HepG2 (cell line): Measurements from ENCODE around the gene SAMD4A. TPM values are rescaled to one million over a fixed set of nuclear protein-coding genes. Genes with fewer than 3 reads are reported as not detected.

Experiments
- ATAC-seq: fragments of 200-7000 bp; cut with Tn5 transposase; 3 replicates; pipeline ENCODE4 v1.9.1; 2020; ENCODE audit warnings: mild to moderate bottlenecking, moderate library complexity
- BruUV-seq: library from RNA; stranded (reverse); fragments of 400-500 nt; replicated peaks from 2 replicates; lab custom pipeline; 2021; lab: Mats Ljungman, UMichigan
- CTCF ChIA-PET: fragments of 300-600 bp; formaldehyde crosslinking; extraction: SDS; loops from one replicate; lab custom pipeline; 2021; ENCODE audit warnings: low total read pairs, inconsistent platforms, low intra/inter-chr PET ratio; lab: Yijun Ruan, JAX
- POLR2A ChIA-PET: fragments of 350-600 bp; sonication (Branson Sonifier 250); formaldehyde crosslinking; loops from one replicate; lab custom pipeline; 2020; ENCODE audit warnings: antibody characterized with exemption, inconsistent platforms; lab: Yijun Ruan, JAX
- DNase-seq: peaks from one replicate; pipeline ENCODE4 v3.0.0-alpha.2; 2015; ENCODE audit warnings: low spot score
- FAIRE-seq: peaks from 3 replicates; lab custom pipeline; 2011; peaks lifted over from hg19 to GRCh38; lab: Jason Lieb, UNC
- H2AFZ ChIP-seq: one replicate; pipeline ENCODE4 v1.6.1; 2011; ENCODE audit warnings: low read length, inconsistent platforms
- H3K27ac ChIP-seq: fragments of 300-600 bp; 3 replicates; pipeline ENCODE4 v1.8.0; 2011; ENCODE audit warnings: mixed run types, mild to moderate bottlenecking, mixed read lengths, low read length, inconsistent platforms; ENCODE audit not compliant: insufficient read depth; ENCODE audit errors: extremely low read length
- H3K27me3 ChIP-seq, 2 experiments: fragments of 200-600 bp in 1 of 2; 2 replicates in 1 of 2; 3 replicates in 1 of 2; pipeline versions ENCODE4 v1.6.0 to v1.8.0; 2011; ENCODE audit warnings: low read length in 2 of 2, mild to moderate bottlenecking in 2 of 2, moderate library complexity in 2 of 2, inconsistent platforms in 1 of 2; ENCODE audit not compliant: insufficient read depth in 2 of 2, control insufficient read depth in 1 of 2
- H3K36me3 ChIP-seq, 2 experiments: fragments of 200-600 bp in 1 of 2; replicated peaks in 1 of 2; 2 replicates in 1 of 2; 3 replicates in 1 of 2; pipeline versions ENCODE4 v1.5.1 to v1.8.0; 2011; ENCODE audit warnings: low read length in 2 of 2, inconsistent platforms in 1 of 2; ENCODE audit not compliant: insufficient read depth in 2 of 2, control insufficient read depth in 1 of 2
- H3K4me1 ChIP-seq: 2 replicates; pipeline ENCODE4 v1.5.1; 2012; ENCODE audit warnings: low read length, inconsistent platforms; ENCODE audit not compliant: insufficient read depth
- H3K4me2 ChIP-seq: 2 replicates; pipeline ENCODE4 v1.6.0; 2011; ENCODE audit warnings: low read depth, low read length, inconsistent platforms
- H3K4me3 ChIP-seq, 3 experiments: fragments of 200-600 bp in 1 of 3; sonication (generic), shearing (Covaris generic) in 1 of 3; replicated peaks in 1 of 3; 2 replicates each; pipeline ENCODE4 v1.5.1; 2011 to 2016; ENCODE audit warnings: low read length in 3 of 3, inconsistent platforms in 2 of 3, low read depth in 2 of 3, mild to moderate bottlenecking in 2 of 3, control low read depth in 1 of 3, mixed read lengths in 1 of 3; ENCODE audit not compliant: insufficient read depth in 1 of 3
- H3K79me2 ChIP-seq: one replicate; pipeline ENCODE4 v1.6.1; 2011; ENCODE audit warnings: low read length, inconsistent platforms; ENCODE audit not compliant: insufficient read depth
- H3K9ac ChIP-seq: 2 replicates; pipeline ENCODE4 v1.6.0; 2011; ENCODE audit warnings: mild to moderate bottlenecking, low read depth, low read length, inconsistent platforms; ENCODE audit not compliant: insufficient read depth
- H3K9me3 ChIP-seq: 2 replicates; pipeline ENCODE4 v1.5.1; 2012; ENCODE audit warnings: mild to moderate bottlenecking, low read length
- H4K20me1 ChIP-seq: 2 replicates; pipeline ENCODE4 v1.6.0; 2011; ENCODE audit warnings: inconsistent platforms, mild to moderate bottlenecking, low read length, moderate library complexity; ENCODE audit not compliant: insufficient read depth
- POLR2AphosphoS2 ChIP-seq: IDR thresholded peaks from 2 replicates; pipeline ENCODE4 v1.6.1; 2011; ENCODE audit warnings: low read depth, low read length, improper control_type of control experiment
- ZKSCAN1 ChIP-seq: fragments of 150-350 bp; IDR thresholded peaks from 2 replicates; pipeline ENCODE4 v1.6.1; 2014; ENCODE audit warnings: low read length
- ZNF329 ChIP-seq: sonication (generic); formaldehyde crosslinking; IDR thresholded peaks from 2 replicates; pipeline ENCODE4 v1.9.0; 2021; ENCODE audit warnings: low read depth, mild to moderate bottlenecking, missing genetic modification reagents
- WGBS: methylation state at CpG from one replicate; pipeline ENCODE4 v1.1.6; 2017; ENCODE audit warnings: low lambda C conversion rate; 5-methylcytosine and 5-hydroxymethylcytosine counted together
- in situ Hi-C: cut with HindIII; loops from 2 replicates; pipeline ENCODE4 v1.10.0; 2017; ENCODE audit warnings: low pct_unique_long_range_greater_than_20kb; ENCODE audit not compliant: extremely low pct_ligation_motif_present
- intact Hi-C: fragments of 100-400 bp; cut with micrococcal nuclease; formaldehyde crosslinking; loops from one replicate; pipeline ENCODE4 v1.10.0; 2022; ENCODE audit not compliant: unreplicated experiment
- polyA plus RNA-seq, 8 experiments: library from polyadenylated mRNA; depleted of rRNA in 3 of 8; stranded (reverse) in 7 of 8; unstranded in 1 of 8; fragments of >200 nt; fragmentation: Illumina TruSeq in 4 of 8; extraction: Trizol in 4 of 8; gene quantifications; 2 replicates each; pipeline versions ENCODE4 v1.2.1 to v1.2.3, GENCODE V29; 2011 to 2016; ENCODE audit warnings: low read depth in 4 of 8, missing spikeins in 1 of 8, mixed read lengths in 1 of 8; ENCODE audit not compliant: insufficient read depth in 1 of 8
- total RNA-seq, 5 experiments: library from RNA; depleted of rRNA; stranded (reverse); fragments of >200 nt; fragmentation: Illumina TruSeq; extraction: Trizol; gene quantifications; 2 replicates each; pipeline ENCODE4 v1.2.3, GENCODE V29; 2016; ENCODE audit warnings: low read depth in 1 of 5

SAMD4A gene
- total and polyA plus RNA-seq, 2 of the 13 experiments (the other 11 are each of a cell fraction or from before 2014, with no cell fraction given) = 11.8 to 13.0 TPM

- in situ Hi-C loops = no loop called here
- no TSS peak for BruUV-seq
- Histone ChIP-seq H3K36me3 (peaks cover 9 to 45% of the 10 kb centered on the region in 2 experiments; a peak in 4 of 5 replicates), H3K79me2 (peaks cover 95% of the 10 kb centered on the region), H4K20me1 (peaks cover 52% of the 10 kb centered on the region), H3K4me3 (no peak overlapping the region), H3K4me2 (no peak overlapping the region), H3K27ac (no peak overlapping the region), H3K27me3 (no peaks in the 10 kb centered on the region), H3K9ac (no peak overlapping the region), H3K9me3 (peaks cover under 1% of the 10 kb centered on the region; the same call in 1 of the 2 replicates), H2AFZ (no peak overlapping the region), H3K4me1 (peaks cover 71% of the 10 kb centered on the region)
- 94% methylated on average over 6 of the region's 6 CpGs for WGBS
- TF ChIP-seq ZKSCAN1 (no peak), POLR2AphosphoS2 (peak; percentile 31; the same call in 1 of the 2 replicates)
- POLR2A ChIA-PET = interaction anchor here (0.7 to 1.8 kb wide), 3 partner anchors 10 to 13 kb away, joined by 3 to 7 read pairs (median 3); partner anchors contain the start of gene SAMD4A
- ATAC-seq = no peak
- no peak for DNase-seq
- intact Hi-C loops = no loop called here
- CTCF ChIA-PET = no interaction called here
- no peak for FAIRE-seq
Observed at GRCh38 chr14:54577494-54577893, 10.6 kb downstream of the SAMD4A start.

GRCh38 chr14:54577977-54578376, 11.0 kb downstream of the SAMD4A start:
- H3K27me3 ChIP-seq = no peaks in the 10 kb centered on the region
- H3K4me3 ChIP-seq = no peak overlapping the region
- peaks cover 9 to 44% of the 10 kb centered on the region in 2 experiments; a peak in 4 of 5 replicates for H3K36me3 ChIP-seq
- H3K27ac ChIP-seq = no peak overlapping the region
- peaks cover 55% of the 10 kb centered on the region for H4K20me1 ChIP-seq
- intact Hi-C loops = no loop called here
- BruUV-seq = no TSS peak
- FAIRE-seq (no peak), ATAC-seq (no peak; the same call in 2 of the 3 replicates), DNase-seq (peak; percentile 20)
- no peak overlapping the region for H2AFZ ChIP-seq
- TF ChIP-seq ZNF329 (CRISPR knock-in tag) = no peak
- no peaks in the 10 kb centered on the region for H3K9me3 ChIP-seq
- in situ Hi-C loops = no loop called here
- ChIA-PET POLR2A (interaction anchor here (0.7 to 1.8 kb wide), 3 partner anchors 11 to 14 kb away, joined by 3 to 7 read pairs (median 3); partner anchors contain the start of gene SAMD4A), CTCF (no interaction called here)
- H3K4me1 ChIP-seq = peaks cover 72% of the 10 kb centered on the region
- H3K4me2 ChIP-seq = no peak overlapping the region
- H3K9ac ChIP-seq = no peak overlapping the region
- H3K79me2 ChIP-seq = peaks cover 93% of the 10 kb centered on the region
- WGBS = 96% methylated on average over 3 of the region's 3 CpGs
